Esophagus (tissue), 2 donors: ENCODE measurements around the gene PRKAR1B. TPM values are rescaled to one million over a fixed set of nuclear protein-coding genes. Genes with fewer than 3 reads are reported as not detected.

Experiments
- H3K27ac ChIP-seq, 2 donors: one replicate each; pipeline ENCODE4 v1.5.1; 2013; ENCODE audit warnings: low read depth in 2 of 2, mild to moderate bottlenecking in 2 of 2, inconsistent platforms in 1 of 2, low read length in 1 of 2, moderate library complexity in 1 of 2
- H3K27me3 ChIP-seq, 2 donors: one replicate each; pipeline ENCODE4 v1.6.1; 2013; ENCODE audit warnings: low read length in 2 of 2, control low read depth in 1 of 2, mild to moderate bottlenecking in 1 of 2; ENCODE audit not compliant: insufficient read depth in 2 of 2, control insufficient read depth in 1 of 2
- H3K36me3 ChIP-seq, 2 donors: one replicate each; pipeline ENCODE4 v1.6.1; 2013; ENCODE audit warnings: low read length in 1 of 2; ENCODE audit not compliant: control insufficient read depth in 2 of 2, insufficient read depth in 2 of 2
- H3K4me1 ChIP-seq, 2 donors: one replicate each; pipeline ENCODE4 v1.6.1; 2013; ENCODE audit warnings: low read length in 1 of 2; ENCODE audit not compliant: control insufficient read depth in 2 of 2, insufficient read depth in 2 of 2
- H3K4me3 ChIP-seq, 2 donors: one replicate each; pipeline ENCODE4 v1.5.1; 2013; ENCODE audit warnings: low read length in 2 of 2, mild to moderate bottlenecking in 2 of 2, low read depth in 1 of 2, moderate library complexity in 1 of 2
- H3K9me3 ChIP-seq, 2 donors: one replicate each; pipeline ENCODE4 v1.6.1; 2013; ENCODE audit warnings: mild to moderate bottlenecking in 2 of 2, low read depth in 1 of 2, low read length in 1 of 2, moderate library complexity in 1 of 2; ENCODE audit not compliant: control insufficient read depth in 2 of 2, insufficient read depth in 1 of 2
- WGBS, 2 donors: extraction: QIAGEN DNeasy Blood & Tissue Kit; methylation state at CpG; one replicate each; pipeline ENCODE4 v1.1.7; 2013; 5-methylcytosine and 5-hydroxymethylcytosine counted together
- polyA plus RNA-seq, 2 donors: library from polyadenylated mRNA; stranded (reverse); fragments of 200-250 nt; gene quantifications; one replicate each; pipeline ENCODE4 v1.2.3, GENCODE V29; 2013
- donor health status: healthy with polysubstance abuse.
- donor health status: Bipolar disorder and iron deficiency.

Gene PRKAR1B
- polyA plus RNA-seq, 2 donors: 10.4 to 10.9 TPM

- Histone ChIP-seq H3K27ac (no peak overlapping the region), H3K4me3 (peak overlapping the region in 1 of 2 donors; percentile 86), H3K36me3 (peaks cover 0 to 18% of the 10 kb centered on the region in 2 donors), H3K9me3 (no peaks in the 10 kb centered on the region), H3K4me1 (peaks cover 5 to 12% of the 10 kb centered on the region in 2 donors), H3K27me3 (no peaks in the 10 kb centered on the region)
- 28 to 29% methylated on average over 21 of the region's 21 CpGs for WGBS, 2 donors
These were observed 852 bp upstream of the PRKAR1B start for GRCh38 chr7:727806-728460.

GRCh38 chr7:726854-727103 lies 302 bp downstream of the PRKAR1B start:
- H3K4me1 ChIP-seq: peaks cover 5 to 10% of the 10 kb centered on the region in 2 donors
- peak overlapping the region; percentile 86 to 93 for H3K4me3 ChIP-seq
- peaks cover 0 to 12% of the 10 kb centered on the region in 2 donors for H3K36me3 ChIP-seq
- 0% methylated on average over 13 to 39 of the region's 39 CpGs for WGBS, 2 donors
- H3K27ac ChIP-seq: peak overlapping the region in 1 of 2 donors; percentile 50
- no peaks in the 10 kb centered on the region for H3K9me3 ChIP-seq
- H3K27me3 ChIP-seq: no peaks in the 10 kb centered on the region

- H3K36me3 ChIP-seq: peaks cover 0 to 10% of the 10 kb centered on the region in 2 donors
- peaks cover 5 to 10% of the 10 kb centered on the region in 2 donors for H3K4me1 ChIP-seq
- no peaks in the 10 kb centered on the region for H3K9me3 ChIP-seq
- peak within 1 kb of the TSS; percentile 86 to 93 for H3K4me3 ChIP-seq
- H3K27ac ChIP-seq: peak within 1 kb of the TSS; percentile 62 to 79
- WGBS, 2 donors: 4 to 15% methylated on average over 35 to 56 of the region's 56 CpGs
- H3K27me3 ChIP-seq: no peaks in the 10 kb centered on the region
These were observed 812 bp downstream of the PRKAR1B start, which contains the start of gene DNAAF5 for GRCh38 chr7:726084-726853. Gene DNAAF5 (plus strand): TSS chr7:726699. CDS start chr7:726721, 22 bp downstream.

DNA sequence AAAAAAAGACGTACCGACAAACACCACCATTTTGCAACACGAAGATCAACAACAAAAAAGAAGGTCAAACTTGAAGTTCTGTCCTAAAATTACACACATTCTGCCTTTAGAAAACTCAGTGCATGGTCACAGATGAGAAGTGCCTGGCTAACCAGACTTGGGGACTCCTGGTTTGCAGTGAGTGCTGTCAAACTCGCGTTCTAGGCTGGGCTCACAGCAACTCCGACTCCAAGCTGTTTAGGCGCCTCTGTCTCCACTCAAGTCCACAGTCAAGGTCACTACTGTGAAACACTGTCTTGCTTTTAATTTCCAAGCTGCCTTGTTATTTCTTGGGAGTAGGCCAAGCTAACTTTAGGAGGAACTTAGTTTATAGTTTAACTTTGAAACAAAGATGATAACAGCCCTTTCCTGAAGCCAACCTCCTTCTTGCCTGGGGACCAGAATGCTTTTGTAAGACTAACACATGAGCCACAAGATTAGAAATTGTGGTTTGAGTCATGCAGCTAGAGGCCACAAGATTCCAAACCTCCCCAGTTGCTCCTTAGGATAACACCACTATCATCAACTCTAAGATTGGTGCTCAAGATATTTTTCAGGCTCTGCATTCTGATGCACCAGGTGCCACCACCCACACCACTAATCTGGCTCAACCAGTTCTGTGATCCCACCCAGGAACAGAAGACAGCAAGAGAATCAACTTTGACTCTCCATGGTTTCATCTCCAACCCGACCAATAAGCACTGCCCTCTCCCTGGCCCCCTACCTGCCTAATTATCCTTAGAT lies 1.7 kb downstream of the PRKAR1B start:
- H3K9me3 ChIP-seq: no peaks in the 10 kb centered on the region
- H3K4me3 ChIP-seq: peak overlapping the region; percentile 86 to 93
- peaks cover 5 to 10% of the 10 kb centered on the region in 2 donors for H3K4me1 ChIP-seq
- H3K36me3 ChIP-seq: peaks cover 0 to 6% of the 10 kb centered on the region in 2 donors
- 84 to 92% methylated on average over 8 of the region's 8 CpGs for WGBS, 2 donors
- H3K27me3 ChIP-seq: no peaks in the 10 kb centered on the region
- peak overlapping the region in 1 of 2 donors; percentile 32 for H3K27ac ChIP-seq

- no peaks in the 10 kb centered on the region for H3K9me3 ChIP-seq
- H3K4me1 ChIP-seq: peaks cover 5 to 10% of the 10 kb centered on the region in 2 donors
- H3K4me3 ChIP-seq: no peak overlapping the region
- H3K36me3 ChIP-seq: peaks cover 0 to under 1% of the 10 kb centered on the region in 2 donors
- no peak overlapping the region for H3K27ac ChIP-seq
- WGBS, 2 donors: 88 to 93% methylated on average over 7 of the region's 7 CpGs
- H3K27me3 ChIP-seq: no peaks in the 10 kb centered on the region
These were observed 2.8 kb downstream of the PRKAR1B start for GRCh38 chr7:724298-724697.

DNA sequence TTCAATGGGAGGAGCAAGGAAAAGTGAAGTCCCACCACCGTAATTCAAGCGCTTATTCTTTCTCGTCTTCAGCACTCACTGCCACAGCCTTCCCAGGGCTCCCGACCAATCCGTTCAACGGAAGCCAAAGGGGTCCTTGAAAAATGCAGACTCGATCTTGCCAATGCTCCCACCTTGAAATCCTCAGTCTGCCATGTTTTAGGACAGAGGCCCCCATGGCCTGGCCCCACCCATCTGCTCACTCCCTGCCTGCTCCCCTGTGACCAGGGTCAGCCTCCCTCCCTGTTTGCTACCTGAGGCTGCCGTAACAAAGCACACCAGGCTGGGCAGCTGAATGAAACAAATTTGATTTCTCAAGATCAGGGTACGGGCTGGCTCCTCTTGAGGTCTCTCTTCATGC lies 3.5 kb downstream of the PRKAR1B start:
- Histone ChIP-seq H3K4me1 (peaks cover 5 to 10% of the 10 kb centered on the region in 2 donors), H3K36me3 (no peaks in the 10 kb centered on the region), H3K27ac (no peak overlapping the region), H3K4me3 (no peak overlapping the region), H3K9me3 (no peaks in the 10 kb centered on the region), H3K27me3 (no peaks in the 10 kb centered on the region)
- 98% methylated on average over 9 of the region's 9 CpGs for WGBS, 2 donors

- H3K9me3 ChIP-seq: no peaks in the 10 kb centered on the region
- no peaks in the 10 kb centered on the region for H3K36me3 ChIP-seq
- H3K27me3 ChIP-seq: no peaks in the 10 kb centered on the region
- peaks cover 5 to 7% of the 10 kb centered on the region in 2 donors for H3K4me1 ChIP-seq
- no peak overlapping the region for H3K27ac ChIP-seq
- H3K4me3 ChIP-seq: no peak overlapping the region
- WGBS, 2 donors: 97 to 98% methylated on average over 5 of the region's 5 CpGs
These were observed 5.3 kb downstream of the PRKAR1B start for GRCh38 chr7:721619-722248.

- no peak overlapping the region for H3K27ac ChIP-seq
- no peaks in the 10 kb centered on the region for H3K36me3 ChIP-seq
- 86 to 90% methylated on average over 11 of the region's 11 CpGs for WGBS, 2 donors
- H3K4me1 ChIP-seq: peaks cover 0 to 2% of the 10 kb centered on the region in 2 donors
- H3K9me3 ChIP-seq: no peaks in the 10 kb centered on the region
- no peaks in the 10 kb centered on the region for H3K27me3 ChIP-seq
- H3K4me3 ChIP-seq: no peak overlapping the region
These were observed 10.4 kb downstream of the PRKAR1B start for GRCh38 chr7:716636-717035.

DNA sequence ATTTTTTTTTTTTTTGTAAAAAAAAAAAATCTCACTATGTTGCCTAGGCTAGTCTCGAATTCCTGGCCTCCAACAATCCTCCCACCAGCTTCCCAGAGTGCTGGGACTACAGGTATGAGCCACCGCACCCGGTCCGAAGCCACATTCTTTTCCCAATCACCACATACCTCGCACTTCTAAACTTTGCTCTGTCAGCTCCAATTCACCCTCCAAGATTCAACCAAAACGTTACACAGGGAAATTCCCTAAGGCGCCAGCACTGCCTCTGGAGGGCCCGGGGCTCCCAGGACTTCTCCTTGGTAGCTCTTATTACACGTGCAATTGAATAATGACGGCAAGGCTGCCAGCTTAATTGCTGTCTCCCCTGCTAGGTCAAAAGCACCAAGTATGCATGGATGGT lies 10.9 kb downstream of the PRKAR1B start:
- no peak overlapping the region for H3K4me3 ChIP-seq
- H3K9me3 ChIP-seq: no peaks in the 10 kb centered on the region
- H3K36me3 ChIP-seq: no peaks in the 10 kb centered on the region
- WGBS, 2 donors: 69 to 73% methylated on average over 10 of the region's 10 CpGs
- no peaks in the 10 kb centered on the region for H3K27me3 ChIP-seq
- peaks cover 0 to 2% of the 10 kb centered on the region in 2 donors for H3K4me1 ChIP-seq
- H3K27ac ChIP-seq: no peak overlapping the region
